ENCODE measurements around the gene RBBP5. TPM values are rescaled to one million over a fixed set of nuclear protein-coding genes. Genes with fewer than 3 reads are reported as not detected.
A peak's percentile ranks its signal among the peaks of the same experiment; 100 is the strongest.

RBBP5 gene
- total RNA-seq, 1 donor from 2014 or later: 16.6 TPM

DNA sequence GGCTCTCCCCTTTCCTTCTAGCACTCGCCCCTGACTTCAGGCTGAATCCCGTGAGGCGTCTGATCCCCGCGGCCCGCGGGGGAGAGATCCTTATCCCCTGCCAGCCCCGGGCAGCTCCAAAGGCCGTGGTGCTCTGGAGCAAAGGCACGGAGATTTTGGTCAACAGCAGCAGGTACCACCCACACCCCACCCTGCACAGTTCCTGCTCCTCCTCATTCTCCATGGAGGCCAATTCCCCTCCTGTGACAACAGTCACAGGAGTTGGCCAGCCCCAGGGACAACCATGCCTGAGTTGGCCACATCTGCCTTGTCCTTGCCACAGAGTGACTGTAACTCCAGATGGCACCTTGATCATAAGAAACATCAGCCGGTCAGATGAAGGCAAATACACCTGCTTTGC lies 57.5 kb downstream of the RBBP5 start:
- H3K27me3 ChIP-seq: no peaks in the 10 kb centered on the region
- DNase-seq (peak; percentile 37), ATAC-seq (no peak)
- no peaks in the 10 kb centered on the region for H3K9me3 ChIP-seq
- no peaks in the 10 kb centered on the region for H3K4me1 ChIP-seq
- no peak overlapping the region for H3K4me3 ChIP-seq
- no peaks in the 10 kb centered on the region for H3K36me3 ChIP-seq
- intact Hi-C loops (cut with DNase I): loop anchor here (10.0 kb wide), 1 partner anchor 90 kb away; no protein-coding TSS in a partner anchor
- no peak overlapping the region for H3K27ac ChIP-seq
- TF ChIP-seq, protein P1, sequence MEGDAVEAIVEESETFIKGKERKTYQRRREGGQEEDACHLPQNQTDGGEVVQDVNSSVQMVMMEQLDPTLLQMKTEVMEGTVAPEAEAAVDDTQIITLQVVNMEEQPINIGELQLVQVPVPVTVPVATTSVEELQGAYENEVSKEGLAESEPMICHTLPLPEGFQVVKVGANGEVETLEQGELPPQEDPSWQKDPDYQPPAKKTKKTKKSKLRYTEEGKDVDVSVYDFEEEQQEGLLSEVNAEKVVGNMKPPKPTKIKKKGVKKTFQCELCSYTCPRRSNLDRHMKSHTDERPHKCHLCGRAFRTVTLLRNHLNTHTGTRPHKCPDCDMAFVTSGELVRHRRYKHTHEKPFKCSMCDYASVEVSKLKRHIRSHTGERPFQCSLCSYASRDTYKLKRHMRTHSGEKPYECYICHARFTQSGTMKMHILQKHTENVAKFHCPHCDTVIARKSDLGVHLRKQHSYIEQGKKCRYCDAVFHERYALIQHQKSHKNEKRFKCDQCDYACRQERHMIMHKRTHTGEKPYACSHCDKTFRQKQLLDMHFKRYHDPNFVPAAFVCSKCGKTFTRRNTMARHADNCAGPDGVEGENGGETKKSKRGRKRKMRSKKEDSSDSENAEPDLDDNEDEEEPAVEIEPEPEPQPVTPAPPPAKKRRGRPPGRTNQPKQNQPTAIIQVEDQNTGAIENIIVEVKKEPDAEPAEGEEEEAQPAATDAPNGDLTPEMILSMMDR (IDR thresholded peaks at IDR 0.05): no peak

DNA sequence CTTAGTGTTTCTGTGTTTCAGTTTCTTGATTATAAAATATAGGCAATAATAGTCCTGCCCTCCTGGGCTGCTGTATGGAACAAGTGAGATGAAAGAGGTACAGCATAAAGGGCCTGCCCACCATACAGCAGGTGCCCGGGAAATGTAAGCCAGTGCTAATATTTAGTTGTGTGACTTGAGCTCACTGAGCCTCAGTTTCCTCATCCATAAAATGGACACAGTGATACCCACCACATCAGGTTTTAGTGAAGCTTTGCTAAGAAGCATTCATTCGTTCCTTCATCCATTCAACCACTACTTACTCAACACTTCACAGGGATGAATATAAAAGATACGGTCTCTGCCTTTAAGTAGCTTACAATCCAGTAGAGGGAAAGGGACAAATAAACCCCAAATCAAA lies 58.9 kb downstream of the RBBP5 start:
- Histone ChIP-seq H3K27me3 (no peaks in the 10 kb centered on the region), H3K27ac (no peak overlapping the region), H3K4me1 (no peaks in the 10 kb centered on the region), H3K36me3 (no peaks in the 10 kb centered on the region), H3K9me3 (no peaks in the 10 kb centered on the region), H3K4me3 (no peak overlapping the region)
- TF ChIP-seq, protein P1 (IDR thresholded peaks at IDR 0.05): no peak
- ATAC-seq: no peak
- DNase-seq: no peak
- intact Hi-C loops (cut with DNase I): loop anchor here (10.0 kb wide), 1 partner anchor 88 kb away; no protein-coding TSS in a partner anchor

DNA sequence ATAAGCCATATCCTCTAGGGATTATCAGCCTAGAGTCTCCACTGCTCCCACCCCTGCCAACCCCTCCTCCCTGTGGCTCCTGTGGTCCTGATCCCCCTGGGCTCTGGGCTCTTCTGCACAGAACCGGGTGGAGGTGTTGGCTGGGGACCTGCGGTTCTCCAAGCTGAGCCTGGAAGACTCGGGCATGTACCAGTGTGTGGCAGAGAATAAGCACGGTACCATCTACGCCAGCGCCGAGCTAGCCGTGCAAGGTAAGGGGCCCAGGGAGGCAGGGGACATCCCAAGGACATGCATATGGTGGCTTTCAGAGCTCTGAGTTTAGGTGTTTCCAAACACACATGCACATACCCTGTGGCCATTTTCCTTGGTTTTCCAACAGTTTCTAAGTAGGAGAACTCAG lies 59.5 kb downstream of the RBBP5 start:
- no peak overlapping the region for H3K27ac ChIP-seq
- peak; percentile 51 for DNase-seq
- TF ChIP-seq, protein P1 (IDR thresholded peaks at IDR 0.05): no peak
- no peaks in the 10 kb centered on the region for H3K4me1 ChIP-seq
- H3K4me3 ChIP-seq: no peak overlapping the region
- ATAC-seq: no peak
- H3K27me3 ChIP-seq: no peaks in the 10 kb centered on the region
- no peaks in the 10 kb centered on the region for H3K9me3 ChIP-seq
- intact Hi-C loops (cut with DNase I): loop anchor here (10.0 kb wide), 1 partner anchor 88 kb away; no protein-coding TSS in a partner anchor
- no peaks in the 10 kb centered on the region for H3K36me3 ChIP-seq

DNA sequence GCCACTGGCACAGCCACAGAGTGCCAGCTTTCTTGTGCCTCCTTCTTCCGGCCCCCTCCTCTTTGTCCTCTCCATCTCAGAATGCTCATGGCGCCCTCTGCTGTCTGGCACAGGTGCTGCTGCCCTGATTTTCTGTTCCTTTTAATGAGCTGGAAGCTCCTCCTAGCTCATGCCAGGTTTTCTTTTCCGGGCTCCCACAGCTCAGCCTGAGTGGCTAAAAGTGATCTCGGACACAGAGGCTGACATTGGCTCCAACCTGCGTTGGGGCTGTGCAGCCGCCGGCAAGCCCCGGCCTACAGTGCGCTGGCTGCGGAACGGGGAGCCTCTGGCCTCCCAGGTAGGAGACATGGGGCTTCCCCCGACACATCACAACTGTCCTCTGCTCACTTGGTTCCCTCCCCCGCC lies 60.1 kb downstream of the RBBP5 start:
- Histone ChIP-seq H3K4me1 (no peaks in the 10 kb centered on the region), H3K27me3 (no peaks in the 10 kb centered on the region), H3K36me3 (no peaks in the 10 kb centered on the region), H3K27ac (no peak overlapping the region), H3K9me3 (no peaks in the 10 kb centered on the region), H3K4me3 (no peak overlapping the region)
- peak; percentile 79 for DNase-seq
- intact Hi-C loops (cut with DNase I): loop anchor here (10.0 kb wide), 1 partner anchor 87 kb away; no protein-coding TSS in a partner anchor
- ATAC-seq: peak; percentile 76
- TF ChIP-seq, protein P1 (IDR thresholded peaks at IDR 0.05): peak; percentile 78

DNA sequence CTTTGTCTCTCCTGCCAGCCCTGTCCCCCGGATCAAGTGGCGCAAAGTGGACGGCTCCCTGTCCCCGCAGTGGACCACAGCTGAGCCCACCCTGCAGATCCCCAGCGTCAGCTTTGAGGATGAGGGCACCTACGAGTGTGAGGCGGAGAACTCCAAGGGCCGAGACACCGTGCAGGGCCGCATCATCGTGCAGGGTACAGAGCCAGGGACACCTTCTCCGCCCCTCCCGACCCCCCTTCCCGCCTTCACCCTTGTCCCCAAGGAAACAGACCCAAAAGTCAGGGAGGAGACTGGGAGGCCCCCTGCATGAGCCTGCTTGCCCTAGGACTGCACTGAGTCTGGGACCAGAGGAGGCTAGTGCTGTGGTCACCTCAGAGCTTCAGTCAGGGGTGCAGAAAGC lies 60.6 kb downstream of the RBBP5 start:
- DNase-seq: no peak
- Histone ChIP-seq H3K4me1 (no peaks in the 10 kb centered on the region), H3K9me3 (no peaks in the 10 kb centered on the region), H3K4me3 (no peak overlapping the region), H3K27me3 (no peaks in the 10 kb centered on the region), H3K36me3 (no peaks in the 10 kb centered on the region), H3K27ac (no peak overlapping the region)
- intact Hi-C loops (cut with DNase I): loop anchor here (10.0 kb wide), 1 partner anchor 86 kb away; no protein-coding TSS in a partner anchor
- TF ChIP-seq, protein P1 (IDR thresholded peaks at IDR 0.05): no peak
- ATAC-seq: no peak

DNA sequence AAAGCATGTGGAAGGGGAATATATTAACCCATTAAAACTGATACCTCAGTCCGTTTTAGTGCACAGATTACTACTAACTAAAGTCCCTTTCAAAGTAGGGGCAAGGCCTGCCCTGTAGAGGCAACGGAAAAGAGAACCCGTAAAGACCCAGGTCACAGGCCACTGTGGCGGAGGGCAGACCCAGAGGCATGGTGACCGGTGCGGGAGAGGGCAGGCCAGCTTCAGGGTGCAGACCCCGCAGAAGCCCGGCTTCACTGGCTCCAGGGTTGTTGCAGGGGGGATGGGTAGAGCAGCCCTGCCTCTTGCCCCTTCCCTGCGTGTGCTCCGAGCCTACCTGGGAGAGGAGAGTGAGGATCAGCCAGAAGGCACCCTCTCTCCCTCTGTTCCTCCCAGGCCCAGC lies 61.0 kb downstream of the RBBP5 start:
- DNase-seq (no peak), ATAC-seq (no peak)
- intact Hi-C loops (cut with DNase I): loop anchor here (10.0 kb wide), 1 partner anchor 86 kb away; no protein-coding TSS in a partner anchor
- TF ChIP-seq, protein P1 (IDR thresholded peaks at IDR 0.05): no peak
- H3K27me3 ChIP-seq: no peaks in the 10 kb centered on the region
- H3K9me3 ChIP-seq: no peaks in the 10 kb centered on the region
- no peaks in the 10 kb centered on the region for H3K36me3 ChIP-seq
- no peak overlapping the region for H3K27ac ChIP-seq
- no peaks in the 10 kb centered on the region for H3K4me1 ChIP-seq
- no peak overlapping the region for H3K4me3 ChIP-seq

Data from upper lobe of right lung (tissue), 1 donor.